Endothelial cell of umbilical vein (primary cell): Measurements from ENCODE around the gene YARS1. TPM values are rescaled to one million over a fixed set of nuclear protein-coding genes. Genes with fewer than 3 reads are reported as not detected.

Source experiments
- BruUV-seq: library from RNA; stranded (reverse); fragments of 400-500 nt; replicated peaks from 2 replicates; lab custom pipeline; 2021; lab: Mats Ljungman, UMichigan
- CTCF ChIA-PET: fragments of 300-600, 350-600 bp; sonication (Branson Sonifier 250); formaldehyde crosslinking; loops from one replicate; lab custom pipeline; 2021; ENCODE audit warnings: antibody characterized with exemption, inconsistent platforms; lab: Charles Lee
- POLR2A ChIA-PET: fragments of 300-600, 350-600 bp; sonication (Branson Sonifier 250); formaldehyde crosslinking; loops from one replicate; lab custom pipeline; 2021; ENCODE audit warnings: antibody characterized with exemption, inconsistent platforms; lab: Charles Lee
- DNase-seq: peaks from one replicate; pipeline ENCODE4 v3.0.0-alpha.2; 2011; ENCODE audit warnings: low read depth, low spot score
- FAIRE-seq: peaks from 2 replicates; lab custom pipeline; 2011; peaks lifted over from hg19 to GRCh38; lab: Jason Lieb, UNC
- H2AFZ ChIP-seq: 2 replicates; pipeline ENCODE4 v1.6.0; 2012; ENCODE audit warnings: low read depth, low read length, control low read depth, inconsistent platforms
- H3K27ac ChIP-seq: 2 replicates; pipeline ENCODE4 v1.5.1; 2011; ENCODE audit warnings: low read depth, mild to moderate bottlenecking, control low read depth, low read length, moderate library complexity; ENCODE audit not compliant: insufficient read depth
- H3K27me3 ChIP-seq, 2 experiments: 2 replicates each; pipeline versions ENCODE4 v1.6.0 to v1.6.1; 2011; ENCODE audit warnings: low read length in 2 of 2, mixed read lengths in 1 of 2; ENCODE audit not compliant: control insufficient read depth in 2 of 2, insufficient read depth in 2 of 2
- H3K36me3 ChIP-seq, 2 experiments: 2 replicates in 1 of 2; 3 replicates in 1 of 2; pipeline ENCODE4 v1.5.1; 2011; ENCODE audit warnings: low read length in 2 of 2, mild to moderate bottlenecking in 1 of 2, moderate library complexity in 1 of 2; ENCODE audit not compliant: control insufficient read depth in 2 of 2, insufficient read depth in 2 of 2; ENCODE audit errors: extremely low read depth in 1 of 2
- H3K4me1 ChIP-seq: 3 replicates; pipeline ENCODE4 v1.5.1; 2011; ENCODE audit warnings: mild to moderate bottlenecking, low read length; ENCODE audit not compliant: control insufficient read depth, insufficient read depth; ENCODE audit errors: extremely low read depth
- H3K4me2 ChIP-seq: 2 replicates; pipeline ENCODE4 v1.6.1; 2011; ENCODE audit warnings: low read length, control low read depth, mixed read lengths; ENCODE audit not compliant: insufficient read depth
- H3K4me3 ChIP-seq, 3 experiments: fragments of 200-600 bp in 1 of 3; sonication (generic), shearing (Covaris generic) in 1 of 3; replicated peaks in 1 of 3; 2 replicates each; pipeline ENCODE4 v1.5.1; 2011 to 2016; ENCODE audit warnings: control low read depth in 3 of 3, low read length in 3 of 3, mild to moderate bottlenecking in 2 of 3, inconsistent platforms in 1 of 3, low read depth in 1 of 3, moderate library complexity in 1 of 3; ENCODE audit not compliant: insufficient read depth in 1 of 3
- H3K79me2 ChIP-seq: 2 replicates; pipeline ENCODE4 v1.6.0; 2012; ENCODE audit warnings: low read length, inconsistent platforms; ENCODE audit not compliant: control insufficient read depth, insufficient read depth
- H3K9ac ChIP-seq: replicated peaks from 2 replicates; pipeline ENCODE3; 2011; ENCODE audit warnings: low read length, control low read depth; ENCODE audit not compliant: insufficient read depth; ENCODE audit errors: extremely low read depth
- H3K9me1 ChIP-seq: replicated peaks from 3 replicates; pipeline ENCODE4 v1.6.0; 2011; ENCODE audit warnings: mild to moderate bottlenecking, low read length; ENCODE audit not compliant: control insufficient read depth, insufficient read depth; ENCODE audit errors: extremely low read depth
- H3K9me3 ChIP-seq: replicated peaks from 2 replicates; pipeline ENCODE4 v1.5.1; 2012; ENCODE audit warnings: low read length, inconsistent platforms; ENCODE audit not compliant: control insufficient read depth, insufficient read depth
- H4K20me1 ChIP-seq: replicated peaks from 2 replicates; pipeline ENCODE3; 2011; ENCODE audit warnings: mild to moderate bottlenecking, low read length; ENCODE audit not compliant: control insufficient read depth, insufficient read depth; ENCODE audit errors: extremely low read depth
- CTCF ChIP-seq, 2 donors: IDR thresholded peaks; 1 replicate in 1 of 2; 2 replicates in 1 of 2; pipeline ENCODE4 v1.5.1; 2011; ENCODE audit warnings: low read length in 2 of 2, mild to moderate bottlenecking in 2 of 2, moderate library complexity in 2 of 2, control low read depth in 1 of 2, inconsistent platforms in 1 of 2, low read depth in 1 of 2; ENCODE audit not compliant: insufficient read depth in 1 of 2; ENCODE audit errors: extremely low read depth in 1 of 2
- FOS ChIP-seq: IDR thresholded peaks from 2 replicates; pipeline ENCODE4 v1.6.1; 2011; ENCODE audit warnings: mild to moderate bottlenecking, low read length, moderate library complexity, borderline replicate concordance; ENCODE audit not compliant: insufficient read depth
- GATA2 ChIP-seq: IDR thresholded peaks from 2 replicates; pipeline ENCODE4 v1.7.0; 2011; ENCODE audit warnings: low read depth, mild to moderate bottlenecking, moderate library complexity, mixed read lengths, low read length; ENCODE audit not compliant: insufficient read length, insufficient read depth
- MAX ChIP-seq: IDR thresholded peaks from 2 replicates; pipeline ENCODE4 v1.6.1; 2011; ENCODE audit not compliant: insufficient read depth, insufficient read length
- POLR2AphosphoS5 ChIP-seq: IDR thresholded peaks from 2 replicates; pipeline ENCODE4 v1.6.1; 2012; ENCODE audit warnings: low read depth, mild to moderate bottlenecking, control low read depth, low read length, moderate library complexity; ENCODE audit not compliant: insufficient read depth
- dilution Hi-C: fragments of 300-500 bp; cut with MboI; formaldehyde crosslinking; loops from one replicate; pipeline ENCODE4 v1.15.0; 2019; ENCODE audit warnings: low sequenced_read_pairs; ENCODE audit not compliant: extremely low pct_ligation_motif_present
- intact Hi-C: fragments of 100-400 bp; cut with micrococcal nuclease; formaldehyde crosslinking; loops from one replicate; pipeline ENCODE4 v1.10.0; 2022
- polyA plus RNA-seq, 4 experiments: library from polyadenylated mRNA; depleted of rRNA in 3 of 4; stranded (reverse) in 3 of 4; unstranded in 1 of 4; fragments of >200 nt; gene quantifications; 2 replicates each; pipeline versions ENCODE4 v1.2.1 to v1.2.3, GENCODE V29; 2011 to 2012; ENCODE audit warnings: missing spikeins in 1 of 4
- total RNA-seq: library from RNA; stranded (reverse); gene quantifications from 2 replicates; pipeline ENCODE4 v1.2.3, GENCODE V29; 2021

YARS1 gene
- total and polyA plus RNA-seq, 2 donors (not counting 3 experiments of a cell fraction or from before 2014, with no cell fraction given) = 38.2 to 144 TPM

GRCh38 chr1:32733582-32734321 lies 83.4 kb downstream of the YARS1 start:
- Histone ChIP-seq H3K9me1 (no peaks in the 10 kb centered on the region), H3K79me2 (no peaks in the 10 kb centered on the region), H3K27ac (no peak overlapping the region), H3K36me3 (no peaks in the 10 kb centered on the region), H3K27me3 (peaks cover 0 to 2% of the 10 kb centered on the region in 2 experiments), H2AFZ (no peak overlapping the region), H3K4me3 (no peak overlapping the region), H3K9ac (no peak overlapping the region), H3K9me3 (no peaks in the 10 kb centered on the region), H4K20me1 (no peaks in the 10 kb centered on the region), H3K4me2 (no peak overlapping the region), H3K4me1 (no peaks in the 10 kb centered on the region)
- intact Hi-C loops = no loop called here
- CTCF ChIA-PET = interaction anchor here (0.7 to 4.2 kb wide), 5 partner anchors 9 to 94 kb away, joined by 3 to 19 read pairs (median 4); no protein-coding TSS in a partner anchor
- dilution Hi-C loops = no loop called here
- no TSS peak for BruUV-seq
- POLR2A ChIA-PET = interaction anchor here (0.6 kb wide), 1 partner anchor 334 kb away, joined by 5 read pairs; no protein-coding TSS in a partner anchor
- DNase-seq (no peak), FAIRE-seq (no peak)
- TF ChIP-seq FOS = no peak
- TF ChIP-seq POLR2AphosphoS5 = no peak
- no peak for TF ChIP-seq MAX

- BruUV-seq = no TSS peak
- Histone ChIP-seq H3K9me3 (no peaks in the 10 kb centered on the region), H4K20me1 (no peaks in the 10 kb centered on the region), H3K36me3 (no peaks in the 10 kb centered on the region), H3K9ac (no peak overlapping the region), H3K4me1 (peaks cover 12% of the 10 kb centered on the region), H3K4me2 (no peak overlapping the region), H3K9me1 (no peaks in the 10 kb centered on the region), H3K4me3 (no peak overlapping the region), H3K79me2 (no peaks in the 10 kb centered on the region), H3K27me3 (peaks cover 0 to 2% of the 10 kb centered on the region in 2 experiments), H2AFZ (no peak overlapping the region), H3K27ac (no peak overlapping the region)
- dilution Hi-C loops (no loop called here), intact Hi-C loops (no loop called here)
- ChIA-PET CTCF (interaction anchor here (0.8 to 3.3 kb wide), 11 partner anchors 12 to 66 kb away, joined by 3 to 20 read pairs (median 5); no protein-coding TSS in a partner anchor), POLR2A (no interaction called here)
- peak; percentile 24 for FAIRE-seq
- DNase-seq = no peak
- TF ChIP-seq GATA2 = no peak
- TF ChIP-seq CTCF (IDR thresholded peaks at IDR 0.05; ENCODE audit: extremely low read depth in 1 of 2, insufficient read depth in 1 of 2, low read depth in 1 of 2, low read length in 2 of 2) = no peak
- no peak for TF ChIP-seq FOS
Observed at GRCh38 chr1:32729254-32730046, 87.7 kb downstream of the YARS1 start.
